Psoas muscle (tissue), 8 donors: ENCODE results near the gene CCRL2. TPM values are rescaled to one million over a fixed set of nuclear protein-coding genes. Genes with fewer than 3 reads are reported as not detected.
"Not testable (repeated sequence)": the region's sequence is repeated elsewhere in the genome, so short reads cannot be mapped to it uniquely, and the experiment has no call there.

Experiments
- ATAC-seq, 4 donors: fragments of 200-7000 bp; cut with Tn5 transposase; one replicate each; pipeline ENCODE4 v1.9.1; 2020; ENCODE audit warnings: moderate library complexity in 3 of 4, mild to moderate bottlenecking in 2 of 4
- DNase-seq, 2 donors: peaks; one replicate each; pipeline ENCODE4 v3.0.0-alpha.2; 2020
- H3K27ac ChIP-seq: fragments of 200-600 bp; one replicate; pipeline ENCODE4 v1.8.0; 2022
- H3K27me3 ChIP-seq, 3 donors: fragments of 200-600 bp in 1 of 3; one replicate each; pipeline versions ENCODE4 v1.6.1 to v1.8.0; 2013 to 2022; ENCODE audit warnings: low read length in 2 of 3, mild to moderate bottlenecking in 2 of 3, moderate library complexity in 1 of 3; ENCODE audit not compliant: insufficient read depth in 3 of 3
- H3K36me3 ChIP-seq, 2 donors: fragments of 200-600 bp in 1 of 2; one replicate each; pipeline versions ENCODE4 v1.6.1 to v1.8.0; 2013 to 2022; ENCODE audit warnings: low read depth in 1 of 2, mild to moderate bottlenecking in 1 of 2, moderate library complexity in 1 of 2; ENCODE audit not compliant: insufficient read depth in 1 of 2
- H3K4me1 ChIP-seq: fragments of 200-600 bp; one replicate; pipeline ENCODE4 v1.8.0; 2022
- H3K4me3 ChIP-seq: fragments of 200-600 bp; one replicate; pipeline ENCODE4 v1.8.0; 2022; ENCODE audit warnings: mild to moderate bottlenecking
- H3K9me3 ChIP-seq: fragments of 200-600 bp; one replicate; pipeline ENCODE4 v1.8.0; 2022
- WGBS, 3 donors: extraction: QIAGEN DNeasy Blood & Tissue Kit; methylation state at CpG; one replicate each; pipeline versions ENCODE4 v1.1.6 to v1.1.7; 2013; 5-methylcytosine and 5-hydroxymethylcytosine counted together
- intact Hi-C, 2 donors: fragments of 100-400 bp; cut with DNase I; formaldehyde crosslinking; loops; one replicate each; pipeline versions ENCODE4 v1.11.0 to v1.14.2; 2022
- polyA plus RNA-seq, 3 donors: library from polyadenylated mRNA; stranded (reverse); fragments of 200-250 nt; gene quantifications; one replicate each; pipeline ENCODE4 v1.2.3, GENCODE V29; 2013
- total RNA-seq, 4 donors: library from RNA; stranded (reverse); fragmentation: NEBNext Ultra II Directional in 2 of 4; extraction: Animal tissue kit (Norgen Biotek cat#: 25700) in 2 of 4; gene quantifications; one replicate each; pipeline versions ENCODE4 v1.2.1 to v1.2.4, GENCODE V29; 2021 to 2023
- TF ChIP-seq, protein P1 (sequence below): fragments of 200-600 bp; IDR thresholded peaks from one replicate; pipeline ENCODE4 v1.8.0; 2022; ENCODE audit warnings: antibody characterized with exemption
- donor health status: healthy with polysubstance abuse.
- donor health status: DM: no; HTN: no; CAD: no; lungs with moderate emphysema.
- donor health status: Bipolar disorder and iron deficiency.
- donor health status: healthy.
- donor health status: DM: yes; HTN: yes; CAD: no.
- donor health status: DM: no; HTN: no; CAD: no.
- donor health status: DM: no; HTN: no; CAD: no.
- donor health status: DM: yes; HTN: yes; CAD: no.

CCRL2 gene
- total and polyA plus RNA-seq, 7 donors: 0.55 to 1.8 (median 1.1) TPM

DNA sequence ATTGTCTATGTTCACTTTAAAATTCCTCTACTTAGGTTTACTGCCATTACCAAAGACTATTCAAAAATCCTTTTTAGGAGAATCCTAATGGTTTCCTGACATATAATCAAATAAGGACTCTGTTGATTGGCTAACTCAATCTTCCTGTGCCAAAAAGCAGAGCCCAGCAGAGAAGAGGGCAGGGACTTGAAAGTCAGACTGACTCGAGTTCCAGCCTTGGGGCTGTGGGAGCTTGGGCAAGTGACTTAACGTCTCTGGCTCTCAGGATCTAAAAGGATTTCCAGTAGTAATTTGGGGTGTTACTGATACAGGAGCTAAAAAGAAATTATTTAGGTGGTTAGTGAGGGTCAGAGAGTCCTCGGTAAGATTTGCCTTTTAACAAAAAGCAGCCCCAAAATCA is 25.4 kb upstream of the CCRL2 start:
- DNase-seq (no peak), ATAC-seq (no peak)
- Histone ChIP-seq H3K27ac (no peak overlapping the region), H3K4me3 (no peak overlapping the region), H3K27me3 (no peaks in the 10 kb centered on the region), H3K9me3 (no peaks in the 10 kb centered on the region), H3K36me3 (no peaks in the 10 kb centered on the region), H3K4me1 (peaks cover 20% of the 10 kb centered on the region)
- intact Hi-C loops: no loop called here
- 45 to 66% (median 45%) methylated on average over 3 of the region's 3 CpGs for WGBS, 3 donors
- TF ChIP-seq, protein P1, sequence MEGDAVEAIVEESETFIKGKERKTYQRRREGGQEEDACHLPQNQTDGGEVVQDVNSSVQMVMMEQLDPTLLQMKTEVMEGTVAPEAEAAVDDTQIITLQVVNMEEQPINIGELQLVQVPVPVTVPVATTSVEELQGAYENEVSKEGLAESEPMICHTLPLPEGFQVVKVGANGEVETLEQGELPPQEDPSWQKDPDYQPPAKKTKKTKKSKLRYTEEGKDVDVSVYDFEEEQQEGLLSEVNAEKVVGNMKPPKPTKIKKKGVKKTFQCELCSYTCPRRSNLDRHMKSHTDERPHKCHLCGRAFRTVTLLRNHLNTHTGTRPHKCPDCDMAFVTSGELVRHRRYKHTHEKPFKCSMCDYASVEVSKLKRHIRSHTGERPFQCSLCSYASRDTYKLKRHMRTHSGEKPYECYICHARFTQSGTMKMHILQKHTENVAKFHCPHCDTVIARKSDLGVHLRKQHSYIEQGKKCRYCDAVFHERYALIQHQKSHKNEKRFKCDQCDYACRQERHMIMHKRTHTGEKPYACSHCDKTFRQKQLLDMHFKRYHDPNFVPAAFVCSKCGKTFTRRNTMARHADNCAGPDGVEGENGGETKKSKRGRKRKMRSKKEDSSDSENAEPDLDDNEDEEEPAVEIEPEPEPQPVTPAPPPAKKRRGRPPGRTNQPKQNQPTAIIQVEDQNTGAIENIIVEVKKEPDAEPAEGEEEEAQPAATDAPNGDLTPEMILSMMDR: no peak

DNA sequence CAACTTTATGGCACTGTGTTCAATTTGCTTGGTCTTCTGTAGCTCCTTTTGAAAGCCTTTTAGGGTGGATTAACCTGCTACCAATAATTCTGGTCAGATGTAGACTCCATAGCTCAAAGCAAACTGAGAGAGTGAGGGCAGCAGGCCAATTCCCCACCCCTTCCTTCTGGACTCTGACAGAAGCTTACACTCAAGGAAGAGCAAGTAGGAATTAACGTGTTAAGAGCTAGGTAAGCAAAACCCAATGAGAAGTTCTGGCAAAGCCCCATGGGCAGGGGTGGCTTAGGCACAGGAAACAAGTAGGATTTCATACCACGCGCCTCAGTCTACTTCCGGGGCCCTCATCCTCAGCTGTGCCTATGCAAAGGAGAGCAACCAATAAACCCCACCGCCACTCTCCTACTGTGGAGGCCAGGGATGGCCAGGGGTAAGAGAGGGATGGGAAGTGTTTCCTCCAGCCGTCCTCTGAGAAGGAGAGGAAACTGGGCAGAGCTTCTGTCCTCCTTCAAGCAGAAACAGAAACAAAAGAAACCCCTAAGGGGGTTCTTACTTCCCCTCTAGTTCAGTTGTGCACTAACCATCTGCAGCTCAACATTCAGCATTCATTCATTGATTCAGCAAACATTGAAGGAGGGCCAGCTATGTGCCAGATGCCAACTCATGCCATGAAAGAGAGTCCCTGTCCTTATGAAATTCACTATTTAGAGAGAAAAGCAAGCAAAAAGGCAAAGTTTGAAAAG is 23.7 kb upstream of the CCRL2 start:
- Histone ChIP-seq H3K36me3 (no peaks in the 10 kb centered on the region), H3K27me3 (no peaks in the 10 kb centered on the region), H3K27ac (no peak overlapping the region), H3K4me3 (no peak overlapping the region), H3K4me1 (peaks cover 20% of the 10 kb centered on the region), H3K9me3 (no peaks in the 10 kb centered on the region)
- TF ChIP-seq, protein P1: no peak
- ATAC-seq (no peak), DNase-seq (no peak)
- 53 to 70% (median 59%) methylated on average over 6 of the region's 6 CpGs for WGBS, 3 donors
- intact Hi-C loops: no loop called here

DNA sequence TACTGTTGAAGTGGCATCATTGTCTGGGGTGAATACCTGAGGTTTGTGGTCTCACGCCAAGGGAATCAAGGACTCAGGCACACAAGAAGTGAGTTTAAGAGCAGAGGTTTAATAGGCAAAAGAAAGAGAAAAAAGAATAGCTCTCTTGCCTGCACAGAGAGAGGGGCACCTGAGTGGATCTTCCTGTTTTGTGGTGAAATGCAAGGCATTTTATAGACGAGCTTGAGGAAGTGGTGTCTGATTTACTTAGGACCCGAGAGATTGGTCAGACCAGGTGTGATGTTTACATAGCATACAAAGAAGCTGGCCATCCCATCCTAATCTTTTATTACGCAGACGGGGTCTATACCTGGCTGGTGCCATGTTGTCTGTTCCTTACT is 23.1 kb upstream of the CCRL2 start:
- 79 to 82% (median 81%) methylated on average over 5 of the region's 5 CpGs for WGBS, 3 donors
- ATAC-seq: no peak
- H3K4me3 ChIP-seq: no peak overlapping the region
- TF ChIP-seq, protein P1: no peak
- H3K4me1 ChIP-seq: peaks cover 20% of the 10 kb centered on the region
- no peaks in the 10 kb centered on the region for H3K27me3 ChIP-seq
- DNase-seq: no peak
- no peaks in the 10 kb centered on the region for H3K36me3 ChIP-seq
- intact Hi-C loops: no loop called here
- no peak overlapping the region for H3K27ac ChIP-seq
- no peaks in the 10 kb centered on the region for H3K9me3 ChIP-seq

DNA sequence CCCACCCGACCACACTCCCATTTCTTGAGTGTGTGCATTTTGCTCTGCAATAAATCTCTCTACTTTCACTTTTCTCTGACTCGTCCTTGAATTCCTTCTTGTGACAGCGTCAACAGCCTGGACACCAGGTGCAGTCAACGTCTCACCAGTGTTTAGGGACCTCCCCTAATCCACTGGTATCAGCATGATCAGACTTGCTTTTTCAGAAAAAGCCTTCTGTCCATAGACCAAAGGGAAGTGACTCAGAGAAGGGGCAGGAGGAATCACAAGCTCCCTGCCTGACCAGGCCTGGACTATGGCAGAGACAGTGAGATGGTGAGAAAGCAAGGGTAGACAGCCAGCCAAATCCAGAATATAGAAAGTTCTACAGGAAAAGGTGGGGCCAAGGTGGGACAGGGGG is 20.9 kb upstream of the CCRL2 start:
- no peak overlapping the region for H3K4me3 ChIP-seq
- H3K27ac ChIP-seq: no peak overlapping the region
- 42 to 59% (median 52%) methylated on average over 4 of the region's 4 CpGs for WGBS, 3 donors
- H3K36me3 ChIP-seq: no peaks in the 10 kb centered on the region
- H3K4me1 ChIP-seq: peaks cover 5% of the 10 kb centered on the region
- TF ChIP-seq, protein P1: no peak
- no peaks in the 10 kb centered on the region for H3K27me3 ChIP-seq
- ATAC-seq (peak in 1 of 4 donors; percentile 51), DNase-seq (no peak)
- no peaks in the 10 kb centered on the region for H3K9me3 ChIP-seq
- intact Hi-C loops: no loop called here

DNA sequence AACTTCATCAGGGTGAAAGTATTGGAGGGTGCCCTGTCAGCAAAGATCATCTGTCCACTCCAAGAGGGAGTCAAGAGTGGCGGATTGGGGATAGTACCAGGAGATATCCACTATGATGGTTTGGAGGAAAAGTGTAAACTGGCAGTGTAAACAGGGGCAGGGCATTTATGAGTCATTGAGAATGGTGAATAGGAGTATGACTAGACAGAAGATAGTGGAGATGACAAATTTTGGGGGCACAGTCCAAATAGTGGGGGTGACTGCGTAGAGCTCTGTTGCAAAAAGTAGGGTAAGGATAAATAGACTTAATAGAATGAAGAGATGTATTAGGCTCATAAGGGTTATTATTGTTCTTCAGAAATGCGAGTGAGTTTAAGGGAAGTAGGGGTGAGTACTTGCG is 18.2 kb upstream of the CCRL2 start:
- 95 to 96% (median 96%) methylated on average over 4 of the region's 4 CpGs for WGBS, 3 donors
- H3K9me3 ChIP-seq, H3K27ac ChIP-seq, H3K27me3 ChIP-seq, H3K4me3 ChIP-seq, H3K36me3 ChIP-seq, DNase-seq, intact Hi-C loops, H3K4me1 ChIP-seq, ATAC-seq: not testable (repeated sequence)
